ENCODE results near the gene NMNAT2. TPM values are rescaled to one million over a fixed set of nuclear protein-coding genes. Genes with fewer than 3 reads are reported as not detected.

Gene NMNAT2
- total and polyA plus RNA-seq, 2 of the 13 experiments (the other 11 are each of a cell fraction or from before 2014, with no cell fraction given) = not detected

- no peak for TF ChIP-seq ZNF543 (CRISPR knock-in tag; IDR thresholded peaks at IDR 0.05)
- TF ChIP-seq SATB2 (CRISPR knock-in tag; IDR thresholded peaks at IDR 0.05) = no peak
- no peak for TF ChIP-seq YY1 (IDR thresholded peaks at IDR 0.05; ENCODE audit: insufficient read depth, insufficient replicate concordance, low read depth, low read length)
- TF ChIP-seq ZNF619 (CRISPR knock-in tag; IDR thresholded peaks at IDR 0.05) = no peak
- TF ChIP-seq NR3C1 (CRISPR knock-in tag; IDR thresholded peaks at IDR 0.05) = no peak
- TF ChIP-seq ZNF143 (CRISPR knock-in tag; IDR thresholded peaks at IDR 0.05) = no peak
- no peak for TF ChIP-seq ZNF800 (CRISPR knock-in tag; IDR thresholded peaks at IDR 0.05)
- TF ChIP-seq GATAD2A (CRISPR knock-in tag; IDR thresholded peaks at IDR 0.05) = peak; percentile 37; the same call in 1 of the 2 replicates
- no peak for TF ChIP-seq CAMTA2 (CRISPR knock-in tag; IDR thresholded peaks at IDR 0.05; ENCODE audit: borderline replicate concordance)
- TF ChIP-seq ZBTB1 (CRISPR knock-in tag; IDR thresholded peaks at IDR 0.05; ENCODE audit: borderline replicate concordance) = no peak
- TF ChIP-seq PCBP1 (IDR thresholded peaks at IDR 0.05; ENCODE audit: borderline replicate concordance, low read depth, low read length) = no peak
- TF ChIP-seq ZNF367 (CRISPR knock-in tag; IDR thresholded peaks at IDR 0.05; ENCODE audit: borderline replicate concordance) = no peak
- TF ChIP-seq ELK4 (CRISPR knock-in tag; IDR thresholded peaks at IDR 0.05; ENCODE audit: borderline replicate concordance) = no peak
- no peak for TF ChIP-seq SOX6 (IDR thresholded peaks at IDR 0.05)
- TF ChIP-seq SOX6 (CRISPR knock-in tag; IDR thresholded peaks at IDR 0.05) = peak; percentile 71
- TF ChIP-seq FOXO4 (CRISPR knock-in tag; conservative IDR thresholded peaks at IDR 0.05) = no peak
- TF ChIP-seq SNAPC4 (CRISPR knock-in tag; IDR thresholded peaks at IDR 0.05) = no peak
- TF ChIP-seq ZNF275 (CRISPR knock-in tag; IDR thresholded peaks at IDR 0.05; ENCODE audit: borderline replicate concordance) = no peak
- TF ChIP-seq TP53 (CRISPR knock-in tag; conservative IDR thresholded peaks at IDR 0.05) = no peak
- no peak for TF ChIP-seq ZNF33B (CRISPR knock-in tag; IDR thresholded peaks at IDR 0.05)
- TF ChIP-seq FOXP1 (IDR thresholded peaks at IDR 0.05) = no peak
- TF ChIP-seq FOXP1 (CRISPR knock-in tag; IDR thresholded peaks at IDR 0.05) = peak; percentile 78; the same call in 1 of the 2 replicates
Observed at GRCh38 chr1:183374825-183375224, 43.4 kb downstream of the NMNAT2 start (continued).

All from HepG2 (cell line).